Neutrophil (primary cell): Measurements from ENCODE around the gene PPP6R3.

Experiments
- H3K27ac ChIP-seq: fragments of 200-600 bp; sonication (generic); 2 replicates; pipeline ENCODE4 v1.5.1; 2016; ENCODE audit warnings: mild to moderate bottlenecking, moderate library complexity
- H3K27me3 ChIP-seq: fragments of 200-600 bp; sonication (generic); 2 replicates; pipeline ENCODE4 v1.6.0; 2016; ENCODE audit warnings: mild to moderate bottlenecking
- H3K36me3 ChIP-seq: fragments of 200-600 bp; sonication (generic); 2 replicates; pipeline ENCODE4 v1.5.1; 2017
- H3K4me1 ChIP-seq, 2 experiments: fragments of 200-600 bp in 1 of 2; sonication (generic) in 1 of 2; 1 replicate in 1 of 2; 2 replicates in 1 of 2; pipeline versions ENCODE4 v1.5.1 to v1.6.1; 2013 to 2016; ENCODE audit warnings: low read depth in 1 of 2, low read length in 1 of 2, mild to moderate bottlenecking in 1 of 2, moderate library complexity in 1 of 2; ENCODE audit not compliant: control insufficient read depth in 1 of 2, insufficient read depth in 1 of 2
- H3K4me3 ChIP-seq, 2 experiments: fragments of 200-600 bp in 1 of 2; sonication (generic) in 1 of 2; 1 replicate in 1 of 2; 2 replicates in 1 of 2; pipeline ENCODE4 v1.5.1; 2013 to 2016; ENCODE audit warnings: low read depth in 1 of 2, low read length in 1 of 2, mild to moderate bottlenecking in 1 of 2, moderate library complexity in 1 of 2
- H3K9me3 ChIP-seq: fragments of 200-600 bp; sonication (generic); 2 replicates; pipeline ENCODE4 v1.5.1; 2016
- CTCF ChIP-seq: fragments of 200-600 bp; sonication (generic); IDR thresholded peaks from 2 replicates; pipeline ENCODE4 v1.5.1; 2016; ENCODE audit warnings: antibody characterized with exemption

Gene PPP6R3

DNA sequence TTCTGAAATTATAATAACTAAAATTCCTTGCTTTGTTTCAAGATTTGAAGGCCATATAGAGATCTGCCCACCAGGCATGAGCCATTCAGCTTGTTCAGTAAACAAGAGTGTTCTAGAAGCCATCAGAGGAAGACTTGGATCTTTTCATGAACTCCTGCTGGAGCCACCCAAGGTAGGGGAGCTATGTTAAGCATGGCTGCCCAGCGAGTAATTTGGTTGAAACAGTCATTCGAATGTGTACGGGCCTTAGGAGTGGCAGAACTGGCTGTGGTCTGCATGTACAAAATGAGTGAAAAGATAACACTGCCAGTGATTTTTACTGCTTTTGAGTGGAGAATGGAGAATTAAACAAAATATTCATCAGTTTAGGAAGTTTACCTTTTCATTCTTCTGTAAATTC, 103.7 kb downstream of the PPP6R3 start:
- Histone ChIP-seq H3K27ac (no peak overlapping the region), H3K4me3 (no peak overlapping the region), H3K9me3 (no peaks in the 10 kb centered on the region), H3K27me3 (no peaks in the 10 kb centered on the region), H3K36me3 (peaks cover 58% of the 10 kb centered on the region), H3K4me1 (peaks cover 17 to 21% of the 10 kb centered on the region in 2 experiments)
- no peak for TF ChIP-seq CTCF

GRCh38 chr11:68565768-68566167, 105.2 kb downstream of the PPP6R3 start:
- Histone ChIP-seq H3K27ac (peak overlapping the region; percentile 81), H3K4me1 (peaks cover 17 to 23% of the 10 kb centered on the region in 2 experiments), H3K9me3 (no peaks in the 10 kb centered on the region), H3K27me3 (no peaks in the 10 kb centered on the region), H3K36me3 (peaks cover 52% of the 10 kb centered on the region), H3K4me3 (no peak overlapping the region)
- TF ChIP-seq CTCF: no peak

GRCh38 chr11:68567553-68567952, 107.0 kb downstream of the PPP6R3 start:
- Histone ChIP-seq H3K27ac (no peak overlapping the region), H3K36me3 (peaks cover 61% of the 10 kb centered on the region), H3K4me3 (no peak overlapping the region), H3K27me3 (no peaks in the 10 kb centered on the region), H3K4me1 (peaks cover 17 to 23% of the 10 kb centered on the region in 2 experiments), H3K9me3 (no peaks in the 10 kb centered on the region)
- no peak for TF ChIP-seq CTCF

GRCh38 chr11:68569357-68569756, 108.8 kb downstream of the PPP6R3 start:
- Histone ChIP-seq H3K36me3 (peaks cover 63% of the 10 kb centered on the region), H3K27ac (peak overlapping the region; percentile 6)

DNA sequence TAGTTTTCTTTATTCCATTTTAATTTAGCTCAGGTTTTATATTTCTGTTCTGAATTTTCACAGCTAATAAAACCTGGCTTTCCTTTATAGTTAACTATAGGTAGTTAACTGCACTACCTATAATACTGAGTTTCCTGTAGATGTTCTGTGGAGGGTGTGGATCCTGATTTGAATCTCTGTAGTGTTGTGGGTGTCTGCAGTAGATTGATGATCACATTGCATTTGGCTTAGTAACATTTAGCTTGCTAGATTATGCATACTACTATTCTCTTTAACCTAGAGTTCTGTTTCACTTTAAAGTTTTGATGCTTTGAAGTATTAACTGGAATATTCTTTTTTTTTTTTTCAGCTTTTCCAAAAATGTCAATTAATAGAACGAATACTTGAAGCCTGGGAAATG, 110.1 kb downstream of the PPP6R3 start:
- H3K9me3 ChIP-seq: no peaks in the 10 kb centered on the region
- peaks cover 63% of the 10 kb centered on the region for H3K36me3 ChIP-seq
- no peaks in the 10 kb centered on the region for H3K27me3 ChIP-seq
- H3K27ac ChIP-seq: no peak overlapping the region
- TF ChIP-seq CTCF: no peak
- H3K4me1 ChIP-seq: peaks cover 12 to 17% of the 10 kb centered on the region in 2 experiments
- H3K4me3 ChIP-seq: no peak overlapping the region

More at GRCh38 chr11:68569357-68569756, 108.8 kb downstream of the PPP6R3 start:
- Histone ChIP-seq H3K27me3 (no peaks in the 10 kb centered on the region), H3K4me3 (no peak overlapping the region), H3K9me3 (no peaks in the 10 kb centered on the region), H3K4me1 (peaks cover 17 to 23% of the 10 kb centered on the region in 2 experiments)
- no peak for TF ChIP-seq CTCF

GRCh38 chr11:68574308-68574707, 113.8 kb downstream of the PPP6R3 start:
- H3K36me3 ChIP-seq: peaks cover 82% of the 10 kb centered on the region

More at GRCh38 chr11:68574308-68574707, 113.8 kb downstream of the PPP6R3 start:
- H3K4me1 ChIP-seq: peaks cover 0 to 2% of the 10 kb centered on the region in 2 experiments
- H3K9me3 ChIP-seq: no peaks in the 10 kb centered on the region
- no peak overlapping the region for H3K4me3 ChIP-seq
- H3K27ac ChIP-seq: no peak overlapping the region
- no peaks in the 10 kb centered on the region for H3K27me3 ChIP-seq
- no peak for TF ChIP-seq CTCF
